NCI-H2227 (cell line): Measurements from ENCODE around the gene USHBP1.

Experiments used
- DNase-seq: peaks from one replicate; lab custom pipeline; 2025; ENCODE audit not compliant: unreplicated experiment; lab: John Stamatoyannopoulos, UW

The USHBP1 gene

DNA sequence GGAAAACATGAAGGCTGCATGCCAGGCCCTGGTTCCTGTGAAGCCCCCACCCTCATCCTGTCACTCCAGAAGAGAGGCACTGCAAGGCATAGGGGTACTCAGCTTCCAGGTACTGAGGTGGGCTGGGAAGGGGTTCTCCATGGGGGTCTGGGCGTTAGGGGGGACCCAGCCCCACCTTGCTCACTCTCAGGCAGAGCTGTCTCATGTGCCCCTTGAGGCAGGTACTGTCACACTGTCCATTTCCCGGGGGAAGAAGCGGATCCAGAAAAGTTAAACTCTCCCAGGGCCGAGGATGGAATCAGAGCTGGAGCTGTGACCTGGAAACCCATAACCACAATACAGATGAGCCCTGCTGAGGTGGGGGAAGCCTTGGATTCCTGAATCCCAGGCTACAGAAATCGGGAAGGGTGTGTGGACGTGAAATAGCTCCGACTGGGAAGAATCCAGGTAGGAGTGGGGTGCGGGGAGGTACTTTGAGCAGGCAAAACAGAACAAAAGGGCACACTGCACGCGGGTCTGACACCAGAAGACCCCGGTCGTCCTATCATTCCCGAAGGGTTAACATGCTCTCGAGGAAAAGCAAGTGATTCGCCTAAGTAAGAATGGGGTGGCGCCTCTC, 49.9 kb downstream of the USHBP1 start:
- no peak for DNase-seq

DNA sequence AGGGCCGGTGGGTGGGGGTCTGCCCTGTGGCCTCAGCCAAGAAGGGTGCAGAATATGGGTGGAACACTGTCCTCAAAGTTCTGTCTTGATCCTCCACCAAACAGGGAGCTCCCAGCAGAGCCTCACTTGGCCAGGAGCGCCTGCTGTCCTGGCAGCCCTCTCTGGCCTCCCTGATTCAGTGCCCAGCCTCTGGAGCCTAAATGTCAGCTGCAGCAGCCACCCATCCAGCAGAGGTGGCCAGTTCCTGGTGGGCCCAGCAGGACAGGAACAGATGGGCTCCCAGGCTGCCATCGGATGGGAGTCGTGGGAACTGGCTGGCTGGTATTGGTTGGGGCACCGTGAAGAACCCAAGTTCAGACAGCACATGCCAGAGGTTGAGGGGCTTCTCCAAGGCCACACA, 51.2 kb downstream of the USHBP1 start:
- no peak for DNase-seq

DNA sequence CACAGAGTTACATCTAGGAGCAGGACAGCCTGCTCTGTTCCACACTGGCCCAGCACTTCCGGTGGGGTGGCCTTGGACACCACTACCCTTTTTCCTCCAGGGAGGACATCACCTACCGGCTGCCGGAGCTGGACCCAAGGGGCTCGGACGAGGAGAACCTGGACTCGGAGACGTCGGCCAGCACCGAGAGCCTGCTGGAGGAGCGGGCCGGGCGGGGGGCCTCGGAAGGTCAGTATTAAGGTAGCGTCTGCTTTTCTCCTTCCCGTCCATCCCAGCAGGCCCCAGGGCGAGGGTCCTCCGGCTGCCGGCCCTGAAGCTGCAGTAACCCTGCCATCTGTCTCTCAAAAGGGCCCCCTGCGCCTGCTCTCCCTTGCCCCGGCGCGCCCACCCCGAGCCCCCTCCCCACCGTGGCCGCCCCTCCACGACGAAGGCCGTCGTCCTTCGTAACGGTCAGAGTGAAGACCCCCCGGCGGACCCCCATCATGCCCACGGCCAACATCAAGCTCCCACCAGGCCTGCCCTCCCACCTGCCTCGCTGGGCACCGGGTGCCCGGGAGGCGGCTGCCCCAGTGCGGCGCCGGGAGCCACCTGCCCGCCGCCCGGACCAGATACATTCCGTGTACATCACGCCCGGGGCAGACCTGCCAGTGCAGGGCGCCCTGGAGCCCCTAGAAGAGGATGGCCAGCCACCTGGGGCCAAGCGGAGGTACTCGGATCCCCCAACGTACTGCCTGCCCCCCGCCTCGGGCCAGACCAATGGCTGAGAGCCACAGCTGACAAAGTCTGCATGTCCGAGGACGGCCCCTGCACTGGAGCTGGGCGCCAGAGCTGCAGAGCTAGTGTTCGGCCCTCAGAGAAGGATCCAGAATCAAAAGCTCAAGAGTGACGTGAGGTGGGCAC, 52.7 kb downstream of the USHBP1 start:
- DNase-seq: no peak

DNA sequence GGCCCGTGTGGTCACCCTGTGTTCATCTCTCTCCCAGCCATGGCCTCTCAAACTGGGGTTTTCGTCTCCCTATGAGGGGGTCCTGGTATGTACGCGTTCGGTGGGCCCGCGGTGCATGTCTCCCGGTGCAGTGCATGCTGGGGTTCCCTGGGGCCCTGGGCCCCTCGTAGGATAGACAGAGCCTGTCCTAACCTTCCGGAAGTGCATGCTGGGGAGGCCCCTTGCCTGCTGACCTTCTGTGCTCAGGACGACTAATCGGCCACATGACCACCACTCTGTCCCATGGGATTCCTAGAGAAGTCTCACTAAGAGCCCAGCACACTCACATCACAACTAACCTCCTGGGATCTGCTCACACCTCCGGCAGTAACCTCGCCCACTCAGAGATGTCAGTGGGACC, 54.2 kb downstream of the USHBP1 start:
- DNase-seq: no peak

DNA sequence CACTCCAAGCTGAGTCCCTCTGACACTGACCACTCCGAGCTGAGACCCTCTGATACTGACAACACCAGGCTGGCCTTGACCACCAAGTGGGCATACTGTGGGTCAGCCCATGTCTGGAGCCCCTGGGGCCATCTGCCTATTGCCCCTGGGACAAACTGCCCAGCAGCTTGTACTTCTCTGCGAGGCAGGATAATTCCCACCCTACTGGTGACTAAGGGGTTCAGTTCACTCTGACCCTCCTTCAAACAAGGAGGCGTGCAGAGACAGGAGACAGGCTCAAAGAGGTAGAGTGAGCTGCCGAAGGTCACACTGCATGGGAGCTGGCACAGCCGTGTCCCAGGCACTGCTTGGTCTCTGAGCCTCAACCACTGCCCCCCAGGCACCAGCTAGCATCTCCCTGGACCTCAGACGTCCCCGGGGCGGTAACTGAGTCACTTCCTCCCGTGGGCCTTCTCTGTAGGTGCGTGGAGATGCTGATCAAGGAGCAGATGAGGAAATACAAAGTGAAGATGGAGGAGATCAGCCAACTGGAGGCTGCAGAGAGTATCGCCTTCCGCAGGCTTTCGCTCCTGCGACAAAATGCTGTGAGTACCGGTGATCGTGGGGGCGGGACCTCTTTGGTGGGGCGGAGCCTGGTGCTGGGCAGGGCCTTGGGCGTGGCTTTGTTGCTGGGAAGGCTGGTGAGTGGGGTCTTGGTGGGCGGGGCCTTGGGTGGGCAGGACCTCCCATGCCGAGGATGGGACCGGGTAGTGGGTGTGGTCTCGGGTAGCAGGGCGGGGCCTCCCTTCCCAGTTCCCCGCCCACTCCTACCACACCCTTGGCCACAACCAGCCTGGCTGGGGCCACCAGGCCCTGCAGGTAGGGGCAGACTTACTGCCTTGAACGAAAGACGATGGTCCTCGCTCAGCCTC, 55.2 kb downstream of the USHBP1 start:
- peak; percentile 58 for DNase-seq

DNA sequence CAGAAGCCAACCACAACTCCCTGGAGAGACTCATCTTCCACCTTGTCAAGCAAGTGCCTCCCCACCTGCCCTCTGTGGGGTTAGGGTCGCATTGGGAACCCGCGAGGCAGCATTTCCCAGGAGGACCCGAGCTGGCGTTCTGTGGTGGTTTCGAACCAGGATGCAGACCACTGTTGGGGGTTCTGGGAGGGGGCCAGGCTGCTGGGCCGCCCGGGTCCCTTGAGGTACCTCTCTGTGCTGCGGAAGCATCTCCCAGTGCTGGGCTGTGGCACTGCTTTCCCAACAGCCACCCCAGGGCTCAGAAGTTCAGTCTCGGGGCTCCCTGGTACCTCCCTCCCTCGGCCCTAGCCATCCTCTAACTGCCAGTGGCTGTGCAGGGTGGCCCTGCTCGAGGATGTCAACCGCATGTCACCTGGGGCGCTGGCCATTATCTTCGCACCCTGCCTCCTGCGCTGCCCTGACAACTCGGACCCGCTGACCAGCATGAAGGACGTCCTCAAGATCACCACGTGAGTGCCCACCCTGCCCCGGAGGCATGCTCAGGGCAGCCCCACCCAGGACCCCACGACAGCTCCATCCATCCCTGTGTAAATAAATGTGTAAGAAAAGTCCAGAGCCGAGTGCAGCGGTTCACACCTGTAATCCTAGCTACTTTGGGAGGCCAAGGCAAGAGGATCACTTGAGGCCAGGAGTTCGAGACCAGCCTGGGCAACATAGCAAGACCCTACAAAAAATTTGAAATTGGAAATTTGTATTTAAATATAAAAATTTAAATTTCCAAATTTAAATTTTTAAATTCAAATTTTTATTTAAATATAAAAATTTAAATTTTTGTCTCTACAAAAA, 57.6 kb downstream of the USHBP1 start:
- no peak for DNase-seq

DNA sequence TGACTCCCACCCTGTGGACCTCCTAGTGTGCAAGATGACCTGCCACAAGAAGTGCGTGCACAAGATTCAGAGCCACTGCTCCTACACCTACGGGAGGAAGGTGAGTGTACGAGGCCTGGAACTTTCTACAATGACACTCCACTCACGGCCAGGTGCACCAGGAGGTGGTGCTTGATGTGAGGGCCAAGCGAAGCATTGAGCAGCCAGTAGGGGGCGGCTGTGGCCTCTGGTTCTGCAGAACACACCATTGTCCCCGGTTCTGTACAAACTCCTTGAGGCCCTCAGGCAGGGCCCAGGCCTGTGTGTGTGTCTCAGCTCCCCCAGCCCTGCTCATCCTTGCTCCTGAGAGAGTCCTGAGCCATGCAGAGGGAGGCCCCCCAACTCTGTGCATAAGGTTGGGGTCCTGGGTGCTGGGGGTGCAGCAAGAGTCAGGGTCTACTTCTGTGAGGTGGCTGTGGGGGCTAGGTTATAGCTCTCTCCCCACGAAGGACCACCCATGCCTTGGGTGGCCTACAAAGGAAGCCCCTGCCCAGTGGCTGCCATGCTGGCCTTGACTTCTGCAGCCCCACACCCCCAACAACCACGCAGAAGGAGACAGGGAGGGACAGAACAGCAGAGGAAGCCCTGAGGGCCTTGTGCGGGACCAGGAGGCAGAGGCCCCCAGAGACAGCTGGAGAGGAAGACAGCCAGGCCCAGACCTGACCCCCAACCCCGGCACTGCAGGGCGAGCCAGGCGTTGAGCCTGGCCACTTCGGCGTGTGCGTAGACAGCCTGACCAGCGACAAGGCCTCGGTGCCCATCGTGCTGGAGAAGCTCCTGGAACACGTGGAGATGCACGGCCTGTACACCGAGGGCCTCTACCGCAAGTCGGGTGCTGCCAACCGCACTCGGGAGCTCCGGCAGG, 59.1 kb downstream of the USHBP1 start:
- peak; percentile 13 for DNase-seq

DNA sequence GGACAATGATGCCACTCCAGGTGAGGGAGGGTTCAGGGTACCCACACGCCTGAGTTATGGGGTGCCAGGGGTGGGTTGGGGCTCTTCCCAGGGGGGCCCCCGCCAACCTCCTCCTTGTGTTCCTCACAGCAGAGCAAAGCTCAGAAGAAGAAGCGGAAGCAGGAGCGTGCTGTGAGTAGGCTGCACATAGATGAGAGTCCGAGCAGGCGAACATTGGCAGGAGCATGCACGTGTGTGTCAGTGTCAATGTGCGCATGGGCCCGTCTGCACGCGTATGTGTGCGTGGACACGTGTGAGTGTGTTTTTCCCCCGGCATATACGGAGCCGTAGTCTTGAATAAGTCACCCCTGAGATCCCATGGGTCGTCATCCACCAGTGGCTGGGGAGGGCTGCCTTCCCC, 61.8 kb downstream of the USHBP1 start:
- no peak for DNase-seq

DNA sequence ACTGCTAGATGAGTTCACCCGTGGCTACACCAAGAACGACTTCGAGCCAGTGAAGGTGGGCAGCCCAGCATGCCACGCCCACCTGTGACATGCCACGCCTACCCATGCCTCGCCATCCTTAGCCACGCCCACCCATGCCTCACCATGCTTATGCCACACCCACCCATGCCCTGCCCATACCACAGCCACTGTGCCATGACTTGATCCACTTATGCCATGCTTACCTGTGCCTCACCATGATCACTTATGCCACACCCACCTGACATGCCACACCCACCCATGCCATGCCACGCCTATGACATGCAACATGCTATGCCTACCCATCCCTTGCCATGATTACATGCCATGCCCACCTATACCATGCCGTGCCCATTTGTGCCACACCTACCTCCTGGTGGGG, 62.3 kb downstream of the USHBP1 start:
- DNase-seq: no peak

DNA sequence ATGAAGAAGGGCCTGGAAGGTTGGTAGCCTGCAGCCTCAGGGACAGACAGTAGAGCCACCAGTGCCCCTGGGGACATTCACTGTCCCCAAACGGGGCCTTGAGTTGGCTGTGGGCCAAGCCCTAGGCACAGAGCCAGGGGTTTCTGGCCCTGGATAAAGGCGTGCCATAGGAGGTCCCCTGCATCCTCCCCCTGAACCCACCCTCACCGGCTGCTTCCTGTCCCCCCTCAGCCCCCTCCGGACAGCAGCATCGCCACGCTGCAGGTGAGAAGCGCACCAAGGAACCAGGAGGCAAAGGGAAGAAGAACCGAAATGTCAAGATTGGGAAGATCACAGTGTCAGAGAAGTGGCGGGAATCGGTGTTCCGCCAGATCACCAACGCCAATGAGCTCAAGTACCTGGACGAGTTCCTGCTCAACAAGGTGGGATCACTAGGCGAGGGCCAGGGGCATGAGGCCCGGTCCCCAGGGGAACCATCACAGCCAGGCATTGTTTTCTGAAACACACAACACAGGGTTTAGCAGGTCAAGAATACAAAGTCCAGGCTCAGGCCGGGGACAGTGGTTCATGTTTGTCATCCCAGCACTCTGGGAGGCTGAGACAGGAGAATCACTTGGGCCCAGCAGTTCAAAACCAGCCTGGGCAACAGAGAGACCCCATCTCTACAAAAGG, 64.0 kb downstream of the USHBP1 start:
- DNase-seq: no peak
